ENCODE measurements around the gene PLXDC1.

The PLXDC1 gene

DNA sequence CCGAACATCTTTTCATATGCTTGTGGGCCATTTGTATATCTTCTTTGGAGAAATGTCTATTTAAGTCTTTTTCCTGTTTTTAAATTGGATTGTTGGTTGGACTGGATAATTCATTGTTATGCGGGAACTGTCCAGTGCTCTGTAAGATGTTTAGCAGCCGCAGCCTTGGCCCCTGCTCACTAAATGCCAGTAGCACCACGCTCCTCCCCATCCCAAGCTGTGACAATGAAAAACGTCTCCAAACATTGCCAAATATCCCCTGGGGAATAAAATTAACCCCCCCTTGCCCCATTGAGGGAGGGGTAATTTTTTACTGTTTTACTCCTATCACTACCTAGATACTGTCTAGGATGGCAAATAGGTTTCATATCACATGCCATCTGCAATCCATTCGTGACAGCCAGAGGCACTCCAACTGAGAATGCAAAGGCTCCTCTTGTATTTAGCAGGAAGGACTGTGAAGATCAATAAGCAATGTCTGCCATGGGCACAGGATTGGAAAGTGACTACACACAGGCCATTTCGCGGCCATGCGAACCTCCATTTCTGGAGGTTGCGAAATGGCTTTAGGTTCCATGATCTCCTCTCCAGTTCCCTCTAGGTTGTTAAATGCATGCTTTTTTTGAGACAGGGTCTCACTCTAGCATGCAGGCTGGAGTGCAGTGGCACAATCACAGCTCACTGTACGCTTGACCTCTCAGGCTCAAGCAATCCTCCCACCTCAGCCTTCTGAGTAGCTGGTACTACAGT lies 9.3 kb downstream of the PLXDC1 start:
- no peak for TF ChIP-seq SNAI2 (CRISPR knock-in tag; IDR thresholded peaks at IDR 0.05)
- no peak for TF ChIP-seq ESRRG (CRISPR knock-in tag; IDR thresholded peaks at IDR 0.05)
- TF ChIP-seq ZFP3 (CRISPR knock-in tag; IDR thresholded peaks at IDR 0.05): no peak
- TF ChIP-seq, protein P1, sequence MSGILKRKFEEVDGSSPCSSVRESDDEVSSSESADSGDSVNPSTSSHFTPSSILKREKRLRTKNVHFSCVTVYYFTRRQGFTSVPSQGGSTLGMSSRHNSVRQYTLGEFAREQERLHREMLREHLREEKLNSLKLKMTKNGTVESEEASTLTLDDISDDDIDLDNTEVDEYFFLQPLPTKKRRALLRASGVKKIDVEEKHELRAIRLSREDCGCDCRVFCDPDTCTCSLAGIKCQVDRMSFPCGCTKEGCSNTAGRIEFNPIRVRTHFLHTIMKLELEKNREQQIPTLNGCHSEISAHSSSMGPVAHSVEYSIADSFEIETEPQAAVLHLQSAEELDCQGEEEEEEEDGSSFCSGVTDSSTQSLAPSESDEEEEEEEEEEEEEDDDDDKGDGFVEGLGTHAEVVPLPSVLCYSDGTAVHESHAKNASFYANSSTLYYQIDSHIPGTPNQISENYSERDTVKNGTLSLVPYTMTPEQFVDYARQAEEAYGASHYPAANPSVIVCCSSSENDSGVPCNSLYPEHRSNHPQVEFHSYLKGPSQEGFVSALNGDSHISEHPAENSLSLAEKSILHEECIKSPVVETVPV (CRISPR knock-in tag; IDR thresholded peaks at IDR 0.05): no peak
- no peak for TF ChIP-seq TCF4 (CRISPR knock-in tag; IDR thresholded peaks at IDR 0.05; ENCODE audit: borderline replicate concordance)
- TF ChIP-seq ARNTL (CRISPR knock-in tag; IDR thresholded peaks at IDR 0.05; ENCODE audit: borderline replicate concordance, low read depth): no peak
- TF ChIP-seq ZNF70 (CRISPR knock-in tag; IDR thresholded peaks at IDR 0.05): no peak
- TF ChIP-seq, protein P2, sequence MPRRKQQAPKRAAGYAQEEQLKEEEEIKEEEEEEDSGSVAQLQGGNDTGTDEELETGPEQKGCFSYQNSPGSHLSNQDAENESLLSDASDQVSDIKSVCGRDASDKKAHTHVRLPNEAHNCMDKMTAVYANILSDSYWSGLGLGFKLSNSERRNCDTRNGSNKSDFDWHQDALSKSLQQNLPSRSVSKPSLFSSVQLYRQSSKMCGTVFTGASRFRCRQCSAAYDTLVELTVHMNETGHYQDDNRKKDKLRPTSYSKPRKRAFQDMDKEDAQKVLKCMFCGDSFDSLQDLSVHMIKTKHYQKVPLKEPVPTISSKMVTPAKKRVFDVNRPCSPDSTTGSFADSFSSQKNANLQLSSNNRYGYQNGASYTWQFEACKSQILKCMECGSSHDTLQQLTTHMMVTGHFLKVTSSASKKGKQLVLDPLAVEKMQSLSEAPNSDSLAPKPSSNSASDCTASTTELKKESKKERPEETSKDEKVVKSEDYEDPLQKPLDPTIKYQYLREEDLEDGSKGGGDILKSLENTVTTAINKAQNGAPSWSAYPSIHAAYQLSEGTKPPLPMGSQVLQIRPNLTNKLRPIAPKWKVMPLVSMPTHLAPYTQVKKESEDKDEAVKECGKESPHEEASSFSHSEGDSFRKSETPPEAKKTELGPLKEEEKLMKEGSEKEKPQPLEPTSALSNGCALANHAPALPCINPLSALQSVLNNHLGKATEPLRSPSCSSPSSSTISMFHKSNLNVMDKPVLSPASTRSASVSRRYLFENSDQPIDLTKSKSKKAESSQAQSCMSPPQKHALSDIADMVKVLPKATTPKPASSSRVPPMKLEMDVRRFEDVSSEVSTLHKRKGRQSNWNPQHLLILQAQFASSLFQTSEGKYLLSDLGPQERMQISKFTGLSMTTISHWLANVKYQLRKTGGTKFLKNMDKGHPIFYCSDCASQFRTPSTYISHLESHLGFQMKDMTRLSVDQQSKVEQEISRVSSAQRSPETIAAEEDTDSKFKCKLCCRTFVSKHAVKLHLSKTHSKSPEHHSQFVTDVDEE (CRISPR knock-in tag; IDR thresholded peaks at IDR 0.05): no peak
- no peak for TF ChIP-seq PPARA (CRISPR knock-in tag; IDR thresholded peaks at IDR 0.05; ENCODE audit: borderline replicate concordance)
- TF ChIP-seq, protein P3, sequence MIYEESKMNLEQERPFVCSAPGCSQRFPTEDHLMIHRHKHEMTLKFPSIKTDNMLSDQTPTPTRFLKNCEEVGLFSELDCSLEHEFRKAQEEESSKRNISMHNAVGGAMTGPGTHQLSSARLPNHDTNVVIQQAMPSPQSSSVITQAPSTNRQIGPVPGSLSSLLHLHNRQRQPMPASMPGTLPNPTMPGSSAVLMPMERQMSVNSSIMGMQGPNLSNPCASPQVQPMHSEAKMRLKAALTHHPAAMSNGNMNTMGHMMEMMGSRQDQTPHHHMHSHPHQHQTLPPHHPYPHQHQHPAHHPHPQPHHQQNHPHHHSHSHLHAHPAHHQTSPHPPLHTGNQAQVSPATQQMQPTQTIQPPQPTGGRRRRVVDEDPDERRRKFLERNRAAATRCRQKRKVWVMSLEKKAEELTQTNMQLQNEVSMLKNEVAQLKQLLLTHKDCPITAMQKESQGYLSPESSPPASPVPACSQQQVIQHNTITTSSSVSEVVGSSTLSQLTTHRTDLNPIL (CRISPR knock-in tag; IDR thresholded peaks at IDR 0.05; ENCODE audit: low read depth): no peak
- no peak for ATAC-seq

DNA sequence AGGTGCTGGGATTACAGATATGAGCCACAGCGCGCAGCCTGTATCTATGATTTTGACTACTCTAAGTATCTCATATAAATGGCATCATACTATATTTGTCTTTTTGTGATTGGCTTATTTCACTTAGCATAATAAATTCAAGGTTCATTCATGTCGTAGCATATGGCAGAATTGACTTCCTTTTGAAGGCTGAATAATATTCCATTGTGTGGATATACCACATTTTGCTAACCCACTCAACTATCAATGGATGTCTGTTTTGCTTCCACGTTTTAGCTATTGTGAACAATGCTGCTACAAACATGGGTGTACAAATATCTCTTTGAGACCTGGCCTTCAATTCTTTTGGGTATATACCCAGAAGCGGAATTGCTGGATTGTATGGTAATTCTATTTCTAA lies 10.1 kb downstream of the PLXDC1 start:
- no peak for ATAC-seq
- TF ChIP-seq ARNTL (CRISPR knock-in tag; IDR thresholded peaks at IDR 0.05; ENCODE audit: borderline replicate concordance, low read depth): no peak
- TF ChIP-seq, protein P4, sequence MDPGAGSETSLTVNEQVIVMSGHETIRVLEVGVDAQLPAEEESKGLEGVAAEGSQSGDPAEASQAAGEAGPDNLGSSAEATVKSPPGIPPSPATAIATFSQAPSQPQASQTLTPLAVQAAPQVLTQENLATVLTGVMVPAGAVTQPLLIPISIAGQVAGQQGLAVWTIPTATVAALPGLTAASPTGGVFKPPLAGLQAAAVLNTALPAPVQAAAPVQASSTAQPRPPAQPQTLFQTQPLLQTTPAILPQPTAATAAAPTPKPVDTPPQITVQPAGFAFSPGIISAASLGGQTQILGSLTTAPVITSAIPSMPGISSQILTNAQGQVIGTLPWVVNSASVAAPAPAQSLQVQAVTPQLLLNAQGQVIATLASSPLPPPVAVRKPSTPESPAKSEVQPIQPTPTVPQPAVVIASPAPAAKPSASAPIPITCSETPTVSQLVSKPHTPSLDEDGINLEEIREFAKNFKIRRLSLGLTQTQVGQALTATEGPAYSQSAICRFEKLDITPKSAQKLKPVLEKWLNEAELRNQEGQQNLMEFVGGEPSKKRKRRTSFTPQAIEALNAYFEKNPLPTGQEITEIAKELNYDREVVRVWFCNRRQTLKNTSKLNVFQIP (CRISPR knock-in tag; IDR thresholded peaks at IDR 0.05; ENCODE audit: borderline replicate concordance, low read depth): no peak
- no peak for TF ChIP-seq OSR1 (CRISPR knock-in tag; IDR thresholded peaks at IDR 0.05)
- TF ChIP-seq ESRRG (CRISPR knock-in tag; IDR thresholded peaks at IDR 0.05): no peak
- TF ChIP-seq ZNF8 (CRISPR knock-in tag; IDR thresholded peaks at IDR 0.05): peak; percentile 96
- TF ChIP-seq BACH2 (CRISPR knock-in tag; IDR thresholded peaks at IDR 0.05; ENCODE audit: borderline replicate concordance): no peak
- TF ChIP-seq TCF4 (CRISPR knock-in tag; IDR thresholded peaks at IDR 0.05; ENCODE audit: borderline replicate concordance): no peak
- no peak for TF ChIP-seq ZFP3 (CRISPR knock-in tag; IDR thresholded peaks at IDR 0.05)

DNA sequence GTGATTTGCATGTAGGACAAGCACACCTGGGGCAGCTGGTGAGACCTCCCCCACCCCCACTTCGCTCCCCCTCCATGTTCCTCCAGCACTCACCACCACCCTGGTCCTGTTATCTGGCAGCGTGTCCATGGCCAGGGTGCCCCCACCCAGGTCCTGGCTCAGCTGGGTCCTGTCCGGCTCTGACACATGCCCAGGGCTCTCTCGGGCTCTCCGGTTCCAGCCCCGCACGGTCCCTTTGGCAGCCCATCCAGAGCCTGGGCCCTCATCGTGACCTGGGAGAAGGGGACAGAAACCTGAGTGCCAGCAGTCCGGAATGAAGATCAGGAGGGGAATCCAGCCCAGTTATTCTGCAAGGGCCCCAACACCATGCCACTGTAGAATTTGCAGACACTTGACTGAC lies 11.9 kb downstream of the PLXDC1 start:
- no peak for TF ChIP-seq PPARA (CRISPR knock-in tag; IDR thresholded peaks at IDR 0.05; ENCODE audit: borderline replicate concordance)
- no peak for TF ChIP-seq ISL1 (CRISPR knock-in tag; IDR thresholded peaks at IDR 0.05)
- TF ChIP-seq CSDC2 (CRISPR knock-in tag; IDR thresholded peaks at IDR 0.05): no peak
- no peak for TF ChIP-seq GLIS3 (CRISPR knock-in tag; IDR thresholded peaks at IDR 0.05)
- TF ChIP-seq, protein P2 (CRISPR knock-in tag; IDR thresholded peaks at IDR 0.05): no peak
- no peak for ATAC-seq

Data from SK-N-SH treated with all-trans-retinoic acid at 6 μM for 48 hours (cell line).